ENCODE data around the gene NRP1.
"Not testable (repeated sequence)": the region's sequence is repeated elsewhere in the genome, so short reads cannot be mapped to it uniquely, and the experiment has no call there.

- not testable (repeated sequence) for TF ChIP-seq CTCF, POLR2A (IDR thresholded peaks at IDR 0.05)
Observed at GRCh38 chr10:33384201-33384600, 49.7 kb upstream of the NRP1 start.
